ENCODE measurements around the gene RPRD2.

DNA sequence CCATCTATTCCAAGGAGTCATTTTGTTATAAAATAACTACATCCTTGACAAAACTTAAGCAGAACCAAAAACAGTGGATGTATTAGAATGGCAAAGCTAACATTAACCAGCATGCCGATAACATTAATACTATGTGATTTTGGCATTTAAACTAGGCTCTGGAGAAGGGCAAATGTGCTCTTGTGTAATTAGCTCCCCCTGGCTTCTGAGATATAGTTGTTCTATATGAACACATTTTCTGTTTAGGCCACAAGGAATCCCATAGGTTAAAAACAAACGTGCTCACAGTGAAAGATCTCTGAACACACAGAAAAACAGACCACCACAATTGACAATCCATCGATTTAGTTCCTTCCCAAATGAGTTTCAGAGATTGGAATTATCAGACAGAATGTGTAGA lies 65.9 kb downstream of the RPRD2 start:
- TF ChIP-seq EZH2 (IDR thresholded peaks at IDR 0.05; ENCODE audit: borderline replicate concordance, insufficient read depth, low read length, poor library complexity, severe bottlenecking) = no peak
- no peak for TF ChIP-seq EP300 (conservative IDR thresholded peaks at IDR 0.05; ENCODE audit: poor library complexity, severe bottlenecking)
